Kidney (tissue), 14 donors: ENCODE results near the gene PDE8A. TPM values are rescaled to one million over a fixed set of nuclear protein-coding genes. Genes with fewer than 3 reads are reported as not detected.

ENCODE experiments used
- DNase-seq, 5 donors: peaks; one replicate each; pipeline ENCODE4 v3.0.0-alpha.2; 2013 to 2020
- FAIRE-seq: peaks from 2 replicates; lab custom pipeline; 2012; peaks lifted over from hg19 to GRCh38; lab: Jason Lieb, UNC
- H3K27ac ChIP-seq, 2 donors: one replicate each; pipeline ENCODE4 v1.7.0; 2013; ENCODE audit warnings: low read depth in 2 of 2, low read length in 2 of 2, inconsistent platforms in 1 of 2
- H3K27me3 ChIP-seq: one replicate; pipeline ENCODE4 v1.7.1; 2013; ENCODE audit warnings: low read length, inconsistent platforms; ENCODE audit not compliant: control insufficient read depth, insufficient read depth
- H3K36me3 ChIP-seq, 3 donors: one replicate each; pipeline versions ENCODE4 v1.7.0 to v1.7.1; 2013; ENCODE audit warnings: low read length in 3 of 3, control low read depth in 1 of 3, inconsistent platforms in 1 of 3; ENCODE audit not compliant: insufficient read depth in 3 of 3, control insufficient read depth in 2 of 3
- H3K4me1 ChIP-seq, 3 donors: one replicate each; pipeline versions ENCODE4 v1.7.0 to v1.7.1; 2013; ENCODE audit warnings: low read length in 3 of 3, inconsistent platforms in 1 of 3, low read depth in 1 of 3; ENCODE audit not compliant: control insufficient read depth in 2 of 3, insufficient read depth in 2 of 3
- H3K4me3 ChIP-seq, 3 donors: one replicate each; pipeline versions ENCODE4 v1.7.0 to v1.8.1; 2013; ENCODE audit warnings: low read length in 3 of 3, control low read depth in 1 of 3, inconsistent platforms in 1 of 3
- H3K9ac ChIP-seq, 3 donors: one replicate each; pipeline versions ENCODE4 v1.7.0 to v1.7.1; 2013; ENCODE audit warnings: low read length in 3 of 3, control low read depth in 1 of 3, inconsistent platforms in 1 of 3
- H3K9me3 ChIP-seq, 3 donors: one replicate each; pipeline versions ENCODE4 v1.7.0 to v1.7.1; 2013; ENCODE audit warnings: low read length in 3 of 3, control low read depth in 1 of 3, inconsistent platforms in 1 of 3; ENCODE audit not compliant: control insufficient read depth in 2 of 3, insufficient read depth in 1 of 3
- CTCF ChIP-seq: IDR thresholded peaks from 3 replicates; pipeline ENCODE4 v1.5.1; 2012; ENCODE audit warnings: mild to moderate bottlenecking, moderate library complexity, borderline replicate concordance; ENCODE audit not compliant: insufficient read depth; ENCODE audit errors: extremely low read depth
- intact Hi-C: fragments of 100-400 bp; cut with DNase I; formaldehyde crosslinking; loops from one replicate; pipeline ENCODE4 v1.11.1; 2022
- polyA plus RNA-seq: library from polyadenylated mRNA; stranded (reverse); fragments of 350-450 nt; fragmentation: Illumina TruSeq; extraction: RNeasy Lipid Tissue Mini Kit (QIAGEN cat#74804); gene quantifications from one replicate; pipeline ENCODE4 v1.2.3, GENCODE V29; 2014; ENCODE audit warnings: low read depth, low replicate concordance; ENCODE audit not compliant: insufficient read depth
- total RNA-seq: library from RNA; stranded (reverse); fragmentation: NEBNext Ultra II Directional; extraction: Animal tissue kit (Norgen Biotek cat#: 25700); gene quantifications from one replicate; pipeline ENCODE4 v1.2.1, GENCODE V29; 2021
- donor health status: control.
- donor health status: control.
- donor health status: control.
- donor health status: control.
- donor health status: control.
- donor health status: DM: yes; HTN: yes; CAD: no.
- donor health status: Normal renal cell carcinoma (clear cell type).

Gene PDE8A
- total and polyA plus RNA-seq, 2 donors from 2014 or later, result 20.3 to 37.5 TPM

- Histone ChIP-seq H3K36me3 (no peaks in the 10 kb centered on the region), H3K9me3 (no peaks in the 10 kb centered on the region), H3K27ac (peak overlapping the region in 1 of 2 donors; percentile 49), H3K9ac (no peak overlapping the region), H3K4me1 (peaks cover 0 to 38% (median 26%) of the 10 kb centered on the region in 3 donors), H3K4me3 (no peak overlapping the region), H3K27me3 (no peaks in the 10 kb centered on the region)
- no peak for DNase-seq
- TF ChIP-seq CTCF, result peak; percentile 12
- intact Hi-C loops, result no loop called here
- FAIRE-seq, result no peak
Observed at GRCh38 chr15:85000937-85001336, 19.3 kb downstream of the PDE8A start.

GRCh38 chr15:85002517-85002916 is 20.9 kb downstream of the PDE8A start:
- no peak for FAIRE-seq
- TF ChIP-seq CTCF, result no peak
- H3K27me3 ChIP-seq, result no peaks in the 10 kb centered on the region
- no peak overlapping the region for H3K4me3 ChIP-seq
- no peaks in the 10 kb centered on the region for H3K9me3 ChIP-seq
- H3K27ac ChIP-seq, result no peak overlapping the region
- intact Hi-C loops, result no loop called here
- no peaks in the 10 kb centered on the region for H3K36me3 ChIP-seq
- H3K4me1 ChIP-seq, result peaks cover 0 to 46% (median 31%) of the 10 kb centered on the region in 3 donors
- DNase-seq, result no peak
- no peak overlapping the region for H3K9ac ChIP-seq

GRCh38 chr15:85003593-85004312 is 22.1 kb downstream of the PDE8A start:
- DNase-seq, result no peak
- Histone ChIP-seq H3K27ac (no peak overlapping the region), H3K9ac (no peak overlapping the region), H3K4me3 (no peak overlapping the region), H3K27me3 (no peaks in the 10 kb centered on the region), H3K36me3 (no peaks in the 10 kb centered on the region), H3K4me1 (peaks cover 0 to 55% (median 41%) of the 10 kb centered on the region in 3 donors), H3K9me3 (no peaks in the 10 kb centered on the region)
- FAIRE-seq, result no peak
- intact Hi-C loops, result no loop called here
- no peak for TF ChIP-seq CTCF
